ENCODE results near the gene KCNQ5. TPM values are rescaled to one million over a fixed set of nuclear protein-coding genes. Genes with fewer than 3 reads are reported as not detected.

Gene KCNQ5
- total RNA-seq, 1 donor from 2014 or later = 3.9 TPM

GRCh38 chr6:73174646-73175045 lies 552.8 kb downstream of the KCNQ5 start:
- Histone ChIP-seq H3K4me3 (no peak overlapping the region), H3K27ac (no peak overlapping the region), H3K4me1 (no peaks in the 10 kb centered on the region), H3K27me3 (no peaks in the 10 kb centered on the region), H3K9me3 (no peaks in the 10 kb centered on the region), H3K36me3 (no peaks in the 10 kb centered on the region)
- TF ChIP-seq POLR2A (IDR thresholded peaks at IDR 0.05) (no peak), POLR2AphosphoS5 (IDR thresholded peaks at IDR 0.05; ENCODE audit: insufficient read depth in 1 of 2, low read depth in 1 of 2) (no peak), CTCF (IDR thresholded peaks at IDR 0.05) (no peak)
- intact Hi-C loops (cut with DNase I) = no loop called here
- no peak for DNase-seq (ENCODE audit: extremely low spot score in 2 of 2)

GRCh38 chr6:73176057-73176456 lies 554.2 kb downstream of the KCNQ5 start:
- Histone ChIP-seq H3K36me3 (no peaks in the 10 kb centered on the region), H3K27me3 (no peaks in the 10 kb centered on the region), H3K9me3 (no peaks in the 10 kb centered on the region), H3K27ac (no peak overlapping the region), H3K4me3 (no peak overlapping the region), H3K4me1 (no peaks in the 10 kb centered on the region)
- intact Hi-C loops (cut with DNase I) = no loop called here
- no peak for TF ChIP-seq POLR2A (IDR thresholded peaks at IDR 0.05)
- TF ChIP-seq CTCF (IDR thresholded peaks at IDR 0.05) = no peak
- TF ChIP-seq POLR2AphosphoS5 (IDR thresholded peaks at IDR 0.05; ENCODE audit: insufficient read depth in 1 of 2, low read depth in 1 of 2) = no peak
- no peak for DNase-seq (ENCODE audit: extremely low spot score in 2 of 2)

- Histone ChIP-seq H3K9me3 (no peaks in the 10 kb centered on the region), H3K4me1 (no peaks in the 10 kb centered on the region), H3K27me3 (no peaks in the 10 kb centered on the region), H3K4me3 (no peak overlapping the region), H3K36me3 (no peaks in the 10 kb centered on the region), H3K27ac (no peak overlapping the region)
- no peak for DNase-seq (ENCODE audit: extremely low spot score in 2 of 2)
- intact Hi-C loops (cut with DNase I) = no loop called here
- no peak for TF ChIP-seq POLR2A (IDR thresholded peaks at IDR 0.05)
- no peak for TF ChIP-seq POLR2AphosphoS5 (IDR thresholded peaks at IDR 0.05; ENCODE audit: insufficient read depth in 1 of 2, low read depth in 1 of 2)
- no peak for TF ChIP-seq CTCF (IDR thresholded peaks at IDR 0.05)
Measured at GRCh38 chr6:73177221-73177944, 555.5 kb downstream of the KCNQ5 start.

GRCh38 chr6:73180076-73180738 lies 558.3 kb downstream of the KCNQ5 start:
- DNase-seq (ENCODE audit: extremely low spot score in 2 of 2) = no peak
- H3K4me3 ChIP-seq = peak overlapping the region in 1 of 2 donors; percentile 1
- H3K9me3 ChIP-seq = no peaks in the 10 kb centered on the region
- TF ChIP-seq POLR2AphosphoS5 (IDR thresholded peaks at IDR 0.05; ENCODE audit: insufficient read depth in 1 of 2, low read depth in 1 of 2) (no peak), POLR2A (IDR thresholded peaks at IDR 0.05) (no peak), CTCF (IDR thresholded peaks at IDR 0.05) (no peak)
- intact Hi-C loops (cut with DNase I) = loop anchor here (10.0 kb wide), 1 partner anchor 765 kb away; no protein-coding TSS in a partner anchor
- no peaks in the 10 kb centered on the region for H3K4me1 ChIP-seq
- H3K27ac ChIP-seq = no peak overlapping the region
- H3K36me3 ChIP-seq = no peaks in the 10 kb centered on the region
- H3K27me3 ChIP-seq = no peaks in the 10 kb centered on the region

Data from vagina (tissue), 2 donors.